Stimulated activated CD4-positive, alpha-beta T cell treated with anti-CD3 and anti-CD28 coated beads, Interleukin-4, amount 100 ng/mL, for 1 hour (primary cell): ENCODE data around the gene GLRA2.
"Not testable (repeated sequence)": the region's sequence is repeated elsewhere in the genome, so short reads cannot be mapped to it uniquely, and the experiment has no call there.

Experiments used
- DNase-seq: peaks from one replicate; pipeline ENCODE4 v3.0.0-alpha.2; 2020

GLRA2 gene

GRCh38 chrX:14594521-14594920 is 65.2 kb downstream of the GLRA2 start:
- no peak for DNase-seq

DNA sequence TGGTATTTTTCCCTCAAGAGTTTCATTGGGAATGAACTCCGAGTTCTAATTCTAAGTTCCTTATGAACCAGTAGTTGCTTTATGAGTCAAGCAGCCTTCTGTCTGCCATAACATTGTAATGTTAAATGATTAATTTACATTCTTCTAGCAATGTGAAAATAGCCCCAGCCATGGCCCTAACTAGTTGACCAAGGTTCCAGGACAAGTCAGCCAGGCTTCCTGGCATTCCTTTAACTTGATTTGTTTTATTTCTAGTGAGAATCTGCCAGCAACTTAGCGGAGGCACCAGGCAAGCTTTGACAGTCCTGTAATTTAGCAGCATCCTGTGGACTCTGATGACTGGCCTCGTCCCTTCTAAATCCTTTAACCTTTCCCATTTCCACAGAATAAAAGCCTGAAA is 69.0 kb downstream of the GLRA2 start:
- DNase-seq = no peak

- no peak for DNase-seq
Measured at GRCh38 chrX:14607446-14607985, 78.2 kb downstream of the GLRA2 start.

DNA sequence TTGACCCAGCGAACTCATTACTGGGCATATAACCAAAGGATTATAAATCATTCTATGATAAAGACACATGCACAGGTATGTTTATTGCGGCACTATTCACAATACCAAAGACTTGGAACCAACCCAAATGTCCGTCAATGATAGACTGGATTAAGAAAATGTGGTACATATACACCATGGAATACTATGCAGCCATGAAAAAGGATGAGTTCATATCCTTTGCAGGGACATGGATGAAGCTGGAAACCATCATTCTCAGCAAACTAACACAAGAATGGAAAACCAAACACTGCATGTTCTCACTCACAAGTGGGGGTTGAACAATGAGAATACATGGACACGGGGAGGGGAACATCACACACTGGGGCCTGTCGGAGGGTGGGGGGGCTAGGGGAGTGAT is 83.1 kb downstream of the GLRA2 start:
- DNase-seq = not testable (repeated sequence)

DNA sequence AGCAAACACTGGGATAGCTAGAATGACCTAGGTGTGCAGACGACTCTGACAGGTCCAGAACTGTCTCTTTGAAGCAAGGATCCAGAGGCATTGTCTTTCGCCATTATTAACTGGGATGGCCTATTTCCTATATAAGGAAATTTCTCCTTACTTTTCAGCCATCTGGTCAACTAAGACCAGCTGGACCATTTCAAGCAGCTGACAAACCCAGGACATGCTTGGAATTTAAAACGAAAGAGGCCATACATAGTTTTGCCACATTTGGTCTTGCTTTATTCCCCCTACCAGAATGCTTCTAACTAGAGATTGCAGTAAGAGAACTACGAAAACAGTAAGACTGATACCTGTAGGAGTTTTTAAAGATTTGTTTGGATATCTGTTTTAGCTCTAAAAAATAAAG is 87.0 kb downstream of the GLRA2 start:
- DNase-seq = no peak

- DNase-seq = no peak
Measured at GRCh38 chrX:14616836-14617235, 87.5 kb downstream of the GLRA2 start.

GRCh38 chrX:14618177-14618965 is 89.0 kb downstream of the GLRA2 start:
- no peak for DNase-seq

- DNase-seq = no peak
Measured at GRCh38 chrX:14630733-14631132, 101.4 kb downstream of the GLRA2 start.

DNA sequence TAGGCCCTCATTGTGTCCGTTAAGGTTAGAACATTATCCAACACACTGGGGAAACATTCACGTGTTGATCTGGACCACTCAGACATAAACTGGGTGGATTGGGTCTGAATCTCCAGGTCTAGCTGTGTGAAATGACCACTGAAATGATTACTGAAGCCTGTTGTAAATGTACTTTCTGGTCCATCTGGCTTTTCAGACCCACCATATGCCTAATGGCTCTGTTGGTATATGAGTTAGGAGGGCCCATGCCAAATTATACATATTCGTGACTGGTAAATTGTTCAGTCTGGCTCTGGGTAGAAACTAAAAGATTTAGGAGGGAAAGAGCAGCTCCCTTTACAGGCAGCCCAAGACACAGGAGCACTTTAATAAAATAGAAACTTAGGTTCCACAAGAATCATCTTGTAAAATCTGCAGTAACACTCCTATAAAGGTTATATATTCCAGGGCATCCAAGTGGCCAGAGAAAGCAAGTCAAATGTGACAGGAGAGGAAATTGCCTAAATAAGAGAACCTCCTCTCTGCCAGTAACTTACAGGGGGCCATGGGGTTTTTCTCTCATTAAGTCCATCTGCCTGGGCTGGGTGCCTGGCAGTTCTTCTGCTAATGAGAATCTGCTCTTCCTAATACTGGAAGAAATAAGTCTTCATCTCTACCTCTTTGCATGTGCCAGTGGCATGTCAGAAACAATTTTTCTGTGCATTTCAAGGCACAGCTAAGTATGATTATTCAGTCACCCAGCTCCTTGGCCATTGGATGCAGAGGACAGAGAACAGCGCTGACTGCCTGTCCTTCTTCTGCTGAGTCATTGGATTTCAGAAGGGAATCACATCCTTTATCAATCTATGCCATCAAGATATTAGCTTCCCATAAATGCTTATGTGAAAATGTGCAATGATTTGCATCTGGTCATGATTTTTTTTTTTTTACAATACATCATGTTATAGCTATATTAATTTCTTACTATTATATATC is 112.6 kb downstream of the GLRA2 start:
- DNase-seq = no peak

GRCh38 chrX:14660970-14661369 is 131.6 kb downstream of the GLRA2 start:
- no peak for DNase-seq

- DNase-seq = no peak
Measured at GRCh38 chrX:14670819-14671218, 141.5 kb downstream of the GLRA2 start.

DNA sequence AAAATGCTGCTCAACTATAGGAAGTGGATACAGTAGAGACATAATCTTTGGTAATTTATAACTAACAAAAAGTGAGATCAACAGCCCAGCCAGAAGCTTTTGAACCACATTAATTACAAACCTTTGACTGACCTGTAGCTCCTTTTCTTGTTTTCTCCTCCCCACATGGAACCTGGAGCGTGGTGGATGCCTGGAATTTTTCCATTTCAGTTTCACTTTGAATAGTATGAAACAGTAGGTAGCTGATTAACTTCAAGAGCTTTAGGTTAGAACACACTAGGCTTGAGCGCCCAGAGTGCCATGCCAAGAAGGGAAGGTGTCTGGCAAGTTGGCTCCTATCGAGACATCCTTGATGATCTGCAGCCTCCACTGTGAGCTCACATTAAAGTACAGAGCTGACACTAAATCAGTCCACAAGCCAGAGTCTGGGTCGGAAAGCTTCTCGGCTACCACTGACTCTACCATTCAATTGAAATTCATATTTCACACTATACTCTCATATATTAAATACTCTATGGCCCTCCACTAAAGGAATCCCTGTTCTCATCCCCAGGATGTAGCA is 143.4 kb downstream of the GLRA2 start:
- DNase-seq = no peak

GRCh38 chrX:14673236-14673635 is 143.9 kb downstream of the GLRA2 start:
- no peak for DNase-seq

GRCh38 chrX:14673764-14674163 is 144.4 kb downstream of the GLRA2 start:
- no peak for DNase-seq

- DNase-seq = no peak
Measured at GRCh38 chrX:14675500-14675899, 146.2 kb downstream of the GLRA2 start.

GRCh38 chrX:14676431-14676830 is 147.1 kb downstream of the GLRA2 start:
- DNase-seq = no peak

GRCh38 chrX:14688331-14688730 is 159.0 kb downstream of the GLRA2 start:
- not testable (repeated sequence) for DNase-seq

GRCh38 chrX:14690553-14690952 is 161.2 kb downstream of the GLRA2 start:
- no peak for DNase-seq

DNA sequence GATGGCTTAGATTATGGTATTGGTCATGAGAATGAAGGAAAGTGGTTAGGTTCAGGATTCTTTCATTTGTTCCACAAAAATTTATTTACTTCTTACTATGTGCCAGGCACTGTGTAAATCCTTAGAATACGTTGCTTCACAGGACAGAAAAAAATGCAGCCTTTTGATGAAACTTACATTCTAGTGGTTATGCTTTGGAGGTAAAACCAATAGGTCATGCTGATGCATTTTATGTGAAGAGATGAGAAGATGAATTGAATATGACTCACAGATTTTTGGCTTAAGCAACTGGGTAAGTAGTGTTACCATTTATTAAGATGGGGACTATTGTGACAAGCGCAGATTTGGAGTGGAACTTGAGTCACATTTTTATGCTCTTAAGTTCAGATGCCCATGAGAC is 165.3 kb downstream of the GLRA2 start:
- DNase-seq = no peak

GRCh38 chrX:14697451-14697850 is 168.1 kb downstream of the GLRA2 start:
- peak; percentile 15 for DNase-seq

DNA sequence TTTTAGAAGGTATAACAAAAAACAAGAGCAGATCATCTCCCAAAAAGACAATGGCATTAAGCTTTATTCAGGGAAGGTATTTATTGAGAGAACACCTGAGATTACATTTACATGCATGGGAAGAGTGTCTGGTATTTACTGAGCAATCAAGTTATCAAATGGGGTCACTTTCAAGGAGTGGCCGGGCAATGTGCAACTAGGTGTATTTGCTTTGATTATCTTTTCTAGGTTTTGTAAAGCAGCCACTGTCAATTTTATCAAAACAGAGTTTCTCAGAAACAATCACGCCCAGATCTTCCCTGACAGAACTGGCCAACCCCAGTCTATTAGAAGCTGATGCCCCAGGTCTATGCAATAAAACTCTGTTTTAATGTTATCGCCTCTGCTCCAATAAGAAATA is 169.5 kb downstream of the GLRA2 start:
- no peak for DNase-seq

GRCh38 chrX:14700982-14701381 is 171.6 kb downstream of the GLRA2 start:
- no peak for DNase-seq

DNA sequence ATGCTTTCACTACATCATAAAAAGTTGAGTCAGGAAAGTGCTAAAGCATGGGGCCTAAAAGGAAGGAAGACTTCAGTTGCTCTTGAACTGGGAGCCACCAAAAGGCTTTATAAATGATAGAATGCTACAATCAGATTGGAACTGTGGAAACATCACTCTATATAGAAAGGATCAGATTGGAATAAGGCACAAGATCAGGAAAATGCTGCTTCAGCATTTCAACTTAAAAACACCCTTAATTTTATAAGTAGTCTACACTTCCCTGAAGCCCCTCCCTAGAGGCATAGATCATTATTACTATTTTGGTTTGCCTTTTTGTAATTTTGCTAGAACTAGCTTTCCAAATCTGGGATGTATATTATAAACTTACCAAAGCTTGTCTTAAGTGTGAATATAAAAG is 172.8 kb downstream of the GLRA2 start:
- DNase-seq = no peak
